Skeletal muscle satellite cell (primary cell): ENCODE measurements around the gene BAIAP2.
"Not testable (repeated sequence)": the region's sequence is repeated elsewhere in the genome, so short reads cannot be mapped to it uniquely, and the experiment has no call there.

Source experiments
- H3K27me3 ChIP-seq: 2 replicates; pipeline ENCODE4 v1.7.0; 2013; ENCODE audit warnings: low read length; ENCODE audit not compliant: control insufficient read depth, insufficient read depth
- H3K36me3 ChIP-seq: 2 replicates; pipeline ENCODE4 v1.7.0; 2013; ENCODE audit warnings: mild to moderate bottlenecking, control low read depth, low read length; ENCODE audit not compliant: insufficient read depth
- H3K4me1 ChIP-seq: 2 replicates; pipeline ENCODE4 v1.7.0; 2013; ENCODE audit warnings: low read length; ENCODE audit not compliant: control insufficient read depth, insufficient read depth
- H3K4me2 ChIP-seq: 2 replicates; pipeline ENCODE4 v1.7.0; 2013; ENCODE audit warnings: mild to moderate bottlenecking, low read length
- H3K4me3 ChIP-seq: 2 replicates; pipeline ENCODE4 v1.7.0; 2013; ENCODE audit warnings: low read length
- H3K9ac ChIP-seq: 2 replicates; pipeline ENCODE4 v1.7.0; 2013; ENCODE audit warnings: mild to moderate bottlenecking, low read depth, low read length, moderate library complexity
- H3K9me3 ChIP-seq: replicated peaks from 2 replicates; pipeline ENCODE4 v1.7.0; 2013; ENCODE audit warnings: mild to moderate bottlenecking, control low read depth, low read length

The BAIAP2 gene

DNA sequence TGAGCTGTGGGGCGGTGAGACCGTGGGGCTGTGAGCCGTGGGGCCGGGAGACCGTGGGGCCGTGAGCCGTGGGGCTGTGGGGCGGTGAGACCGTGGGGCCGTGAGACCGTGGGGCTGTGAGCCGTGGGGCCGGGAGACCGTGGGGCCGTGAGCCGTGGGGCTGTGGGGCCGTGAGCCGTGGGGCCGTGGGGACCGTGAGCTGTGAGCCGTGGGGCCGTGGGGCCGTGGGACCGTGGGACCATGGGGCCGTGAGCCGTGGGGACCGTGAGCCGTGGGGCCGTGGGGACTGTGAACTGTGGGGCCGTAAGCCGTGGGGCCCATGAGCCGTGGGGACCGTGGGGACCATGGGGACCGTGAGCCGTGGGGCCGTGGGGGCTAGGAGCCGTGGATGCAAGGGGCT lies 105.7 kb downstream of the BAIAP2 start:
- Histone ChIP-seq H3K4me2 (no peak overlapping the region), H3K36me3 (no peaks in the 10 kb centered on the region), H3K4me3 (no peak overlapping the region), H3K9ac (no peak overlapping the region), H3K27me3 (peaks cover 3% of the 10 kb centered on the region), H3K4me1 (no peaks in the 10 kb centered on the region), H3K9me3 (no peaks in the 10 kb centered on the region)

DNA sequence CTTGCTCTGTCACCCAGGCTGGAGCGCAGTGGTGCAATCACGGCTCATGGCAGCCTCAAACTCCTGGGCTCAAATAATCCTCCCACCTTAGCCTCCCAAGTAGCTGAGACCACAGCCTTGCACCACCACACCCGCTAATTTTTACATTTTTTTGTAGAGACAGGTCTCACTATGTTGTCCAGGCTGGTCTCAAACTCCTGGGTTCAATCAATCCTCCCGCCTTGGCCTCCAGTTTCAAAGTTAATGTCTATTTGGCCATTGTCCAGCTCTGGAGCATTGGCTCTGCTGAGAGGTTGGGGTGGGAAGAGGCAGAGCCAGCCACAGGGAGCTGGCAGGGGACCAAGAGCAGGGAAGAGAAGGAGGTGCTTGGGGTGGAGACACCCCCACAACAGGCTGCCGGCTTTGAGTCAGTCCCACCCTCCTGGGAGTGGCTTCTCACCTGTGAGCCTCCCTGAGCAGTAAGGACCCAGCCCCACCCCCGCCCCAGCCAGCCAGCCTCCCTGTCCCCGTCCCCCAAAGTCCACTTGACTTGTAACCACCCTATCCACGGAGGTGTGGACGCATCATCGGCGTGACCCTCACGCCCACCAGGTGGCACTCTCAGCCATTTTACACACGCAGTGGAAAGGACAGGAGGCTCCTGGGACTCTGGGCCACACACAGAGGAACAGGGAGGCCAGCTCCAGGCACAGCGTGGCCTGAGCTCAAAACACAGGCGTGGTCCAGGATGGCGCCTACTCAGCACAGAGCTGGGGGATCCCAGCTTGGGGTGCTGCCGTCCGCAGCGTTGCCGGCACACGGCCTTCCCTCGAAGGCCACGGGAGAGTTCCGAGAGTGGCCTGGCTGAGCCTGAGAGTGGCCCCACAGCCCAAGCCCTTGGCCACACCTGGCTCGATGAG lies 107.6 kb downstream of the BAIAP2 start:
- no peaks in the 10 kb centered on the region for H3K4me1 ChIP-seq
- H3K27me3 ChIP-seq, result no peaks in the 10 kb centered on the region
- peak overlapping the region; percentile 56 for H3K9ac ChIP-seq
- H3K4me2 ChIP-seq, result peak overlapping the region; percentile 59
- H3K4me3 ChIP-seq, result no peak overlapping the region
- no peaks in the 10 kb centered on the region for H3K9me3 ChIP-seq
- no peaks in the 10 kb centered on the region for H3K36me3 ChIP-seq

DNA sequence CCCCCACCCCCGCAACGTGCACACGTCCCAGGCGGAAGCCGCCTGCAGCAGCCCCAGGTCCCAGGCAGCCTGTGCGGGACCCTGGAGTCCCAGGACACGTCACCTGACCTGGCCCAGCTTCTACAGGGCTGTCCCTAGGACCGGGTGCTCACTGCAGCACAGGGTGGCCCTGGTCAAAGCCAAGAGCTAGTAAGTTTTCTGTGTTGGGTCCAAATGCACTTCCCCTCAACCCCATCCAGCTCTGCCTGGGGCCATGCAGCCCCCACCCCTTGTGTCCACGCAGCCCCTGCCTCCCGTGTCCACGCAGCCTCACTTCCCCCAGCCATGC lies 108.2 kb downstream of the BAIAP2 start:
- no peak overlapping the region for H3K4me3 ChIP-seq
- H3K36me3 ChIP-seq, result no peaks in the 10 kb centered on the region
- H3K4me2 ChIP-seq, result no peak overlapping the region
- H3K9me3 ChIP-seq, result no peaks in the 10 kb centered on the region
- peak overlapping the region; percentile 56 for H3K9ac ChIP-seq
- H3K27me3 ChIP-seq, result no peaks in the 10 kb centered on the region
- no peaks in the 10 kb centered on the region for H3K4me1 ChIP-seq

DNA sequence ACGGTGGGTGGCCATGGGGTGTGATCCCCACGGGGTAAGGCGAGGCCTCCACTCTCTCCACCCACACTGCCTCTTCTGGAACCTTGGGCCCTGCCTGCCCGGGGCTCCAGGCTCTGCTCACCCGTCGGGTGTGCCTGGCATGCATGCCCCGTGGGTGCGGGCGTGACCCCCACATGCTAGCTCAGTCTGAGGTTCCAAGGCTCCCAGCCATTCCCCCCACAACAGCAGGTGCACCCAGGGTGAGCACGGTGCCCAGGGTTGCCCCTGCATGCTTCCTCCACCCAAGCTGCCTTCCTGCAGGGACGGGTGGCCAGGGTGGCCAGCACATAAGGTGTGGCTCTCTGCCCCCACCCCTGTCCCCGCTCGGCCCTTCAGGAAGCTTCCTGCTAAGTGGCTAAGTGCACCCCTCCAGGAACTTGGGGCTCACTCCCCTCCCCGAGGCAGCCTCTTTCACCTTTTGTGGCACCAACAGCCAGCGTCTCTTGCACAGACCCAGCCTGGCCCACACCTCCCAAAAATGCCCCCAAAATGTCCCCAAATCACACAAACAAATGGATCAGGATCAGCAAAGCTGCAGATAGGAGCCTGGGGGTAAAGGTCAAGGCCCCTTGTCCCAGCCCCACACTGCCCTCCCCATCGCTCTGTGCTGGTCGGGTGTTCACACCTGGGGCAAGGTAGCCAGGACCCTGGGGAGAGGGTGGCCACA lies 108.9 kb downstream of the BAIAP2 start:
- no peak overlapping the region for H3K4me2 ChIP-seq
- H3K36me3 ChIP-seq, result no peaks in the 10 kb centered on the region
- H3K4me3 ChIP-seq, result no peak overlapping the region
- no peaks in the 10 kb centered on the region for H3K9me3 ChIP-seq
- no peaks in the 10 kb centered on the region for H3K4me1 ChIP-seq
- no peak overlapping the region for H3K9ac ChIP-seq
- H3K27me3 ChIP-seq, result peaks cover 2% of the 10 kb centered on the region

DNA sequence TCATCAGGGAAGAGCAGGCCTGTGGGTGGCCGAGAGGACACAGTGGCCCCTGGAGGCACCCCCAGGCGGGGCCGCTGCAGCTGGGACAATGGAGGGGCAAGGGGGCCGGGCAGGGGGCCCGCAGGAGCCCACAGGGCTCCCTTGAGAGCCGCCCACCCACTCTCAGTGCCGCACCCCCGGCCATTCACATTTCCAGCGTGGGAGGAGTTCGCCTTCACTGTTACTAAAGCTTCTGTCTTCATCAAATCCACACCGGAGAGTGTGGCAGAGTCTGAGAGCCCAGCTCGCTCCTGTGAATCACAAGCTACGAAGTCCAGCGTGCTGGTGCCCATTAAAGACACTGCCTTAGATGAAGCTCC lies 109.5 kb downstream of the BAIAP2 start:
- Histone ChIP-seq H3K27me3 (peaks cover 2% of the 10 kb centered on the region), H3K4me1 (no peaks in the 10 kb centered on the region), H3K36me3 (no peaks in the 10 kb centered on the region), H3K9ac (no peak overlapping the region), H3K4me3 (no peak overlapping the region), H3K9me3 (no peaks in the 10 kb centered on the region), H3K4me2 (no peak overlapping the region)

DNA sequence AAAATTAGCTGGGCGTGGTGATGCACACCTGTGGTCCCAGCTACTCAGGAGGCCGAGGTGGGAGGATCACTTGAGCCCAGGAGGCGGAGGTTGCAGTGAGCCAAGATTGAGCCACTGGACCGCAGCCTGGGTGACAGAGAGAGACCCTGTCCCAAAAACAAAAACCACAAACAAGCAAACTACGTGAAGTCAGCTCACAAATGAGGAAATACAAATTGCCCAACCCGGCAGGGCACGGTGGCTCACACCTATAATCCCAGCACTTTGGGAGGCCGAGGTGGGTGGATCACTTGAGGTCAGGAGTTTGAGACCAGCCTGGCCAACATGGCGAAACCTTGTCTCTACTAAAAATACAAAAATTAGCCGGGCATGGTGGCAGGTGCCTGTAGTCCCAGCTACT lies 111.3 kb downstream of the BAIAP2 start:
- not testable (repeated sequence) for H3K4me3 ChIP-seq, H3K9me3 ChIP-seq, H3K27me3 ChIP-seq, H3K9ac ChIP-seq, H3K36me3 ChIP-seq, H3K4me2 ChIP-seq, H3K4me1 ChIP-seq

DNA sequence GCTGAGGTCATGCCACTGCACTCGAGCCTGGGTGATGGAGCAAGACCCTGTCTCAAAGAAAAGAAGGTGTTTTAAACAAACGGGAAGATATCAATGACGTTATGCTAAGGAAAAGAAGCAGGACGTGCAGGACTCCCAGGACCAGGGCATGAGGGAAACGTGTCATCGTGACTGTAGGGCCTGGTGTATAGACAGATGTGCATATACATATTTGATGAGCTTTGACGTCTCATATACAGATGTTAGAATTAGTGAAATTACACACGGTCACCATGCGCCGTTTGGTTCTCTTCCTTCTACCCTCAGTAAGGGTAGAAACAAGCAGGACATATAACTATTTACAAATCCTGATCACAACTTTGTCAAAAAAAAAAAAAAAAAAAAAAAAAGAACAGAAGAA lies 112.8 kb downstream of the BAIAP2 start:
- Histone ChIP-seq H3K9me3 (no peaks in the 10 kb centered on the region), H3K4me3 (no peak overlapping the region), H3K36me3 (no peaks in the 10 kb centered on the region), H3K4me1 (no peaks in the 10 kb centered on the region), H3K9ac (no peak overlapping the region), H3K27me3 (peaks cover 2% of the 10 kb centered on the region), H3K4me2 (no peak overlapping the region)

DNA sequence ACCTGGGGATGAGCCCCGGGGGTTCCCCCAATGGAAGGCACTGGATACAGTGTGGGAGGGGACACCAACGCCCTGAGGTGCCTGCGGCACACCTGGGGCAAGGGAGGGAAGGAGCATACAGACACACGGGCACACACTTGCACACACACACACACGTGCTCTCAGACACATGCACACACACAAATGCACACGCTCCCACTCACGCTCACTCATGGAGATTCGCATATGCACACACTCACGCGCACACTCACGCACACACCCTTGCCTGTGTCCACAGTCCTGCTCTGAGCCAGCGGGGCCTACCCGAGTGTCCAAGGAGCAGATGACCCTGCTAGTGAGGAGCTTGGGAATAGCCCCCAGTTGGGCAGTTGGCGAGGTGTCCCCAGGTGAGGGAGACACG lies 113.6 kb downstream of the BAIAP2 start:
- Histone ChIP-seq H3K36me3 (no peaks in the 10 kb centered on the region), H3K4me1 (peaks cover 7% of the 10 kb centered on the region), H3K9me3 (no peaks in the 10 kb centered on the region), H3K4me2 (no peak overlapping the region), H3K27me3 (peaks cover 2% of the 10 kb centered on the region), H3K9ac (no peak overlapping the region), H3K4me3 (no peak overlapping the region)

DNA sequence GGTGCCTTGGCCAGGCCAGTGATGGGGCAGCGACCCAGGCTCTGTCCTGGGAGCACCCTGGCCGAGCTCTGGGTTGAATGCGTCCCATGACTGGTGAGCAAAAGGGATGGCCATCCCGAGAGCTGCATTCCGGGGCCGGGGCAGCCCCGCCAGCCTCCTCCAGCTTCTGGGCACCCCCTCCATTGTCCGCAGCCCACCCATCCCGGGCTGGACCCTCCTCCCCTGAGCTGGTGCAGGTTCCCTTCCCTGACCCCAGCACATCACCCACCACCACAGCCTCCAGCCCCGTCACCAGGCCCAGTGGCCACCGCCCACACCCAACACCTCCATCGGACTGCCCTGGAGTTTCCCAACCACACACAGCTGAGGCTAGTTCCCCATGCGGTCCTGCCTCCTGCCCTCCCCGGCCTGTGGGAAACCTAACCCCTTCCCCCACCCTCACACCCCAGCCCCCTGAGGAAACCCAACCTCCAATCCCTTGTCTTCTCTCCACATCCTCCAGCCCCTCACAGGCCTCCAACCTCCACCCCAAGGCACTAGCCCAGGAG lies 114.1 kb downstream of the BAIAP2 start:
- Histone ChIP-seq H3K27me3 (peaks cover 2% of the 10 kb centered on the region), H3K4me1 (peaks cover 8% of the 10 kb centered on the region), H3K4me2 (no peak overlapping the region), H3K4me3 (no peak overlapping the region), H3K36me3 (no peaks in the 10 kb centered on the region), H3K9me3 (no peaks in the 10 kb centered on the region), H3K9ac (no peak overlapping the region)

DNA sequence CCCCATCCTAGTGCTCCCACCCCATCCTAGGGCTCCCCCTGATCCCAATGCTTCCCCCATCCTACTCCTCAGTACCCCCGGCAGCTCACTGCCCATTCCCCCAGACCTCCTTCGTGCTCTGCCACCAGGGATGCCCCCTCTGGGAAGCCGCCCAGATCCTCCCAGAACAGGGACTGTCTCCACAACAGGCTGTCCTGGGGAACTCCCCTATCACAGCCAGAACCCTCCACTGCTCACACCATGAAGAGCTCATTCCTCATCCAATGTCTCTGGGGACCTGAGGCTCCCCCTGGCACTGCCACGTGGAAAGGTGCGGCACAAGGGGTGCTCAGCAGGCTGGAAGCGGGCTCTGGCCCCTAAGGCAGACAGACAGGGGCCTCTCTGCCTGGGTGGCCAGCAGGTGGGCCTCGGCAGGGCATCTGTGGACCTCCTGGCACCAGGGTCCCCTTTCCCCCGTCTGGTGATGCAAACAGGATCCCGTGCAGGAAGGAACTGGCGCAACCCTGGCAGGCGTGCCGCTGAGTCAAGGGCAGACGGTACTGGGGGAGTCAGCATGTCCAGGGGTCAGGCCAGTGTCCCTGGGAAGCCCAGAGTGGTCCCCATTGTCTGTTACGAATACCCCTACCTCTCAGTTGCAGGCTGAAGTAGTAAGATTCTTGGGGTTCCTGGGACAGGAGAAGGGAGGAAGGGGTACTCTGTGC lies 115.6 kb downstream of the BAIAP2 start:
- H3K9me3 ChIP-seq, result no peaks in the 10 kb centered on the region
- no peaks in the 10 kb centered on the region for H3K36me3 ChIP-seq
- no peak overlapping the region for H3K4me3 ChIP-seq
- no peak overlapping the region for H3K9ac ChIP-seq
- peaks cover 8% of the 10 kb centered on the region for H3K4me1 ChIP-seq
- H3K4me2 ChIP-seq, result no peak overlapping the region
- H3K27me3 ChIP-seq, result peaks cover 2% of the 10 kb centered on the region

DNA sequence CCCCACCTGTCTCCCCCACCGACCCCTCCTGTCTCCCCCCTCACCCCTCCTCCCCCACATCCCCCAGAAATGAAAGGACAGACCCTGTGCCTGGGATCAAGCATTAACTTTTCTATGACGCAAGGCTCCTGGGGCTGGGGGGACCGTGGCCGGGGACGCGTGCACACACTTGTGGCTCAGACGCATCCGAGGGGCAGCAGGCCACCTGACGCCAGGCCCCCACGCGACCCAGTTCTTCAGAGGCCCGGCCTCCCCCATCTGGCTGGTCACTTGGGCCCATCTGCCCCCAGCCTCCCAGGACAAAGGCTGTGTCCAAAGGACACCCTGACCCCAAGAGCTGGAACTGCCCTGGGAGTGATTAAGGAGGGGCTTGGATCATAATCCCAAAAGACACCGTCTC lies 116.3 kb downstream of the BAIAP2 start:
- Histone ChIP-seq H3K4me1 (peaks cover 8% of the 10 kb centered on the region), H3K9me3 (no peaks in the 10 kb centered on the region), H3K36me3 (no peaks in the 10 kb centered on the region), H3K9ac (no peak overlapping the region), H3K4me2 (no peak overlapping the region), H3K4me3 (no peak overlapping the region), H3K27me3 (peaks cover 2% of the 10 kb centered on the region)
